Measurements from ENCODE around the gene COX14. TPM values are rescaled to one million over a fixed set of nuclear protein-coding genes. Genes with fewer than 3 reads are reported as not detected.
A peak's percentile ranks its signal among the peaks of the same experiment; 100 is the strongest.

The COX14 gene
- total RNA-seq, 1 experiment from 2014 or later = 31.9 TPM

- no peaks in the 10 kb centered on the region for H3K23me2 ChIP-seq (ENCODE audit: insufficient read length, low read depth, low read length, poor library complexity, severe bottlenecking)
- H3K4me2 ChIP-seq (ENCODE audit: insufficient read depth, insufficient read length, low read length) = no peak overlapping the region
- H2BK120ac ChIP-seq (ENCODE audit: low read depth, low read length, poor library complexity, severe bottlenecking) = no peak overlapping the region
- H3T11ph ChIP-seq (ENCODE audit: low read length) = no peak overlapping the region
- no peaks in the 10 kb centered on the region for H3K79me1 ChIP-seq (ENCODE audit: insufficient read depth, low read depth, low read length, poor library complexity, severe bottlenecking)
- no peak overlapping the region for H3K18ac ChIP-seq (ENCODE audit: insufficient read length, low read depth, low read length)
- H3K23ac ChIP-seq (ENCODE audit: insufficient read length, low read depth, low read length) = no peak overlapping the region
- no peak overlapping the region for H3K9ac ChIP-seq (ENCODE audit: extremely low read depth, insufficient read length, low read length)
- no peak overlapping the region for H2AFZ ChIP-seq (ENCODE audit: low read length)
- H2AK5ac ChIP-seq (ENCODE audit: insufficient read length, low read length) = no peak overlapping the region
- no peak overlapping the region for H2BK20ac ChIP-seq (ENCODE audit: low read depth, low read length, poor library complexity, severe bottlenecking)
- Mint-ChIP-seq H3K4me3 (no peak overlapping the region), H3K4me1 (peaks cover 45 to 48% of the 10 kb centered on the region in 2 experiments), H3K27ac (peak overlapping the region; percentile 44 to 96 (median 91); a peak in 5 of 7 replicates), H3K36me3 (ENCODE audit: insufficient read depth in 1 of 3, low read depth in 3 of 3) (peaks cover 30 to 54% (median 48%) of the 10 kb centered on the region in 3 experiments; a peak in 6 of 7 replicates), H3K27me3 (ENCODE audit: low read depth) (peaks cover 4% of the 10 kb centered on the region), H3K9me3 (no peaks in the 10 kb centered on the region)
- H3K27ac ChIP-seq (ENCODE audit: insufficient read length, low read depth, low read length) = no peak overlapping the region
- no peak overlapping the region for H3K56ac ChIP-seq (ENCODE audit: insufficient read length, low read depth, low read length)
- H3K79me2 ChIP-seq (ENCODE audit: insufficient read depth, low read length) = no peaks in the 10 kb centered on the region
- no peaks in the 10 kb centered on the region for H4K20me1 ChIP-seq (ENCODE audit: control insufficient read depth, insufficient read depth, insufficient read length)
- H4K8ac ChIP-seq (replicated peaks; ENCODE audit: insufficient read length, low read depth, low read length) = no peak overlapping the region
- no peak overlapping the region for H2BK12ac ChIP-seq (ENCODE audit: insufficient read length, low read depth, low read length)
- peak; percentile 78 for DNase-seq
- no peak overlapping the region for H4K91ac ChIP-seq (ENCODE audit: insufficient read length, low read depth, low read length)
- no peaks in the 10 kb centered on the region; the same call in 1 of the 2 replicates for H3K4me1 ChIP-seq (ENCODE audit: insufficient read depth, low read length)
- no peaks in the 10 kb centered on the region for H3K9me3 ChIP-seq (ENCODE audit: control insufficient read depth, low read depth, low read length)
- no peaks in the 10 kb centered on the region for H3K27me3 ChIP-seq (ENCODE audit: insufficient read depth, low read length)
- TF ChIP-seq, protein P1, sequence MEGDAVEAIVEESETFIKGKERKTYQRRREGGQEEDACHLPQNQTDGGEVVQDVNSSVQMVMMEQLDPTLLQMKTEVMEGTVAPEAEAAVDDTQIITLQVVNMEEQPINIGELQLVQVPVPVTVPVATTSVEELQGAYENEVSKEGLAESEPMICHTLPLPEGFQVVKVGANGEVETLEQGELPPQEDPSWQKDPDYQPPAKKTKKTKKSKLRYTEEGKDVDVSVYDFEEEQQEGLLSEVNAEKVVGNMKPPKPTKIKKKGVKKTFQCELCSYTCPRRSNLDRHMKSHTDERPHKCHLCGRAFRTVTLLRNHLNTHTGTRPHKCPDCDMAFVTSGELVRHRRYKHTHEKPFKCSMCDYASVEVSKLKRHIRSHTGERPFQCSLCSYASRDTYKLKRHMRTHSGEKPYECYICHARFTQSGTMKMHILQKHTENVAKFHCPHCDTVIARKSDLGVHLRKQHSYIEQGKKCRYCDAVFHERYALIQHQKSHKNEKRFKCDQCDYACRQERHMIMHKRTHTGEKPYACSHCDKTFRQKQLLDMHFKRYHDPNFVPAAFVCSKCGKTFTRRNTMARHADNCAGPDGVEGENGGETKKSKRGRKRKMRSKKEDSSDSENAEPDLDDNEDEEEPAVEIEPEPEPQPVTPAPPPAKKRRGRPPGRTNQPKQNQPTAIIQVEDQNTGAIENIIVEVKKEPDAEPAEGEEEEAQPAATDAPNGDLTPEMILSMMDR (conservative IDR thresholded peaks at IDR 0.05) = peak; percentile 68
- no peak overlapping the region for H4K5ac ChIP-seq (ENCODE audit: insufficient read length, low read depth, low read length)
- H3K14ac ChIP-seq (ENCODE audit: insufficient read depth, low read length) = no peak overlapping the region
- no peak overlapping the region for H2BK5ac ChIP-seq (ENCODE audit: insufficient read length, low read length)
- no peak overlapping the region for H2BK15ac ChIP-seq (ENCODE audit: low read depth, low read length)
- no CpG with 5 or more reads among the region's 3 CpGs for WGBS (ENCODE audit: extremely low coverage, insufficient read length, low lambda C conversion rate)
- no peak overlapping the region for H3K4ac ChIP-seq (ENCODE audit: low read depth, low read length)
These were observed 10.4 kb upstream of the COX14 start for GRCh38 chr12:50101663-50102062.

Measured in H9 (cell line).